ENCODE results near the gene TAMALIN.
A peak's percentile ranks its signal among the peaks of the same experiment; 100 is the strongest.

The TAMALIN gene

DNA sequence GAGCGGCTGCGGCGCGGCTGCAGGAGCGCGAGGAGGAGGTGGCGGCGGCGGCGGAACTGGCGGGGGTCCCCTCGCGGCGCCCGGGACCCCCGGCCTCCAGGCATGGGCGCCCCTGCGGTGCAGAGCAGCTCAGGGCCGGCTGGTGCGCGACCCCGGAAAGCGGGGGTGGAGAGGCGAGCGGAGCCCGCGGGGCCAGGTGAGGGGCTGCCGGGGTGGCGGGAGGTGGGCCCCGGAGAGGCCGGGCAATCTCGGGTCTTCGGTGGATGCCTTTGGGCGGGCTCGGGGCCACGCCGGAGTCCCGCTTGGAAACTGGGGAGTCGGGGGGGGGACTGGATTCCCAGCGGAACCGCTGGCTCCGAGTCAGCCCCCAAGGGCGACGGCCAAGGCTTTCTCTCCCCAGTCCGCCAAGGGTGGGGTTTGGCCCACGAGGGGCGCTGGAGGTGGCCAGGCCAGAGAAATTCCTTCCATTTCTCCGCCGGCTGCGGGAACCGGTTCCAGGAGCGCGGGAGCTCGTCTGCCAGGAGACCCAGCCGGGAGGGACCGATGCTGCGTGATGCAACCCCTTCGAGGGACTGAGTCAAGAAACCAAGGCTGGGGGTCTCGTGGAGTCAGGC is 30.6 kb downstream of the TAMALIN start:
- no peak for DNase-seq (ENCODE audit: low spot score)

DNA sequence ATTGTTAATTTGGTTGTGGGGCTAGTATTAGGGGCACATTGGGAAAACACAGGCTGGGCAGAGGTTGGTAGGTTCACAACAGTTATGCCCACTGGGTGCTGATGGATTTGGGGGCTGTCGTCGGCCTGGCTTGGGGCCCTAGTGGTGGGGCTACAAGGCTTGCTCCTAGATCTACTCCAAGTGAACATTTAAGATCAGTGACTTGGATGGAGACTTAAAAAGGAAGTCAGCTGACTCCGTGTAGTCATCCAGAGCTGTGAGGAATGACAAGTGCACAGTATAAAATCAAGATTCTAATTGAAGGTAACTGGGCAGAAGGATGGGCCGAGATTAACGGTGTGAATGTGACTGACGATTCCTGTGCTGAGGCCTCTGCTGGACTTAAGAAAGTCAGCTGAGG is 31.7 kb downstream of the TAMALIN start:
- no peak for DNase-seq (ENCODE audit: low spot score)

DNA sequence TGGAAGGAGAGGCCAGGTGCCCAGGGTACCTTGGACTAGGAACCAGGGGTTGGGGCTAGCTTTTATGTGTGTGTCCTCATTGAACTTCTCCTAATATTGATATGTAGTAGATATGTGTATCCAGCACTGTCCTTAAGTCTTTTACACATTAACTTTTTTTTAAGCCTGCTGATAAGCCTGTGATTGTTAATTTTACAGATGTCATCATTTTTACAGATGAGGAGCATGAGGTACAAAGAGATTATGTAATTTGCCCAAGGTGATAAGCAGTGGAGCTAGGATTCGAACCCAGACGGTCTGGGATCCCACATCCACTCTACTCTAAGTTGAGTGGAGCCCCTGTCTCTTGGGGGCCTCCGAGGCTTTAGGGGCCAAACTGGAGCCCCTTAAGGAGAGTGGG is 34.3 kb downstream of the TAMALIN start:
- DNase-seq (ENCODE audit: low spot score), result no peak

GRCh38 chr12:52041695-52042123 is 35.0 kb downstream of the TAMALIN start:
- DNase-seq (ENCODE audit: low spot score), result no peak

DNA sequence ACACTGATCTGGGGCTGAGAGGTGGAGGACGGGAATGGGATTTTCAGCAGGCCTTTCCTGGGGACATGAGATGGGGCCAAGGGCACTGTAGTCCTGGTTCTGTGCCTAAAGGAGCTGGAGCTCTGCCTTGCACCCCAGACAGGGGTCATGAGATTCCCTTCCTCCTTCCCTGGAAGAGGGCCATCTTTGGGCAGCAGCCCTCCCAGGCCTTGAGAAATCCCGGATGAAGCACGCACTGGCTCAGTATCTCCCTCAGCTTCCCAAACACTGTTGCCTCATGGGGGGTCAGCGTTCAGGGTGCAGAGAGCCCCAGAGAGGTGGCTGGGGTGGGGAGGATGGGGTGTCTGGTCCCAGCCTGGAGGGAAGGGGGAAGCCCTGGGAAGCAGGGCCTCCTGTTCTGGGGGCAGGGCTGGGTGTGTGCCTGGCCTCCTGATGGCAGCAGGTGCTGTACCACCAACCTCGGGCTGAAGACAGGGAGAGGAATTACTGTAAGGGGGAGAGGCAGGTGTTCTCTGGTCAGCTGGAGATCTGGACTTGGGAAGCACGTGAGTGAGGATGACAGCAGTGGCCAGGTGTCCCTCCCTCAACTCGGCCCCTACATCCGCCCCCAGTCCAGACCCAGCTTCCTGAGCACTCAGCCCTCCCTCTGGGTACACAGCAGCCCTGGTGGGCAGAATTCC is 36.1 kb downstream of the TAMALIN start:
- no peak for DNase-seq (ENCODE audit: low spot score)

- DNase-seq (ENCODE audit: low spot score), result no peak
Observed at GRCh38 chr12:52043386-52044212, 36.9 kb downstream of the TAMALIN start.

- peak; percentile 79 for DNase-seq (ENCODE audit: low spot score)
Observed at GRCh38 chr12:52044292-52044983, 37.7 kb downstream of the TAMALIN start.

DNA sequence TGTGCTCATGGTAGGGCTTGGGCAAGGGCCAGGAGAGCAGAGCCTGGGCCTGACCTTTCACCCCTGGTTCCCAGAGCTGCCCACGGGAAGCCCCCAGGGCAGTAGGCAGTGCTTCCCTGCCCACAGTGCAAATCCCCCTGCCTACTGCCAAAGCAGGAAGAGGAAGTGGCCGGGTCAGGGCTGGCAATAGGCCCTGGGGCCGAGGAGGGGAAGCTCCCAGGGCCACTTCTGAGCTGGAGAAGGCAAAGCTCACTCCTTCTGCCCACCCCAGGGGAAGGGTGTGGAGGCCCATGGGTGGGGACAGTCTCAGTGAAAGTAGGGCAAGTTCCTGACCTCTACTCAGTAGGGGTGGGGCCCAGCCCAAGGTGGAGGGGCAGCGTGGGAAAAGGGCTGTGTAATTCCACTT is 39.1 kb downstream of the TAMALIN start:
- DNase-seq (ENCODE audit: low spot score), result no peak

DNA sequence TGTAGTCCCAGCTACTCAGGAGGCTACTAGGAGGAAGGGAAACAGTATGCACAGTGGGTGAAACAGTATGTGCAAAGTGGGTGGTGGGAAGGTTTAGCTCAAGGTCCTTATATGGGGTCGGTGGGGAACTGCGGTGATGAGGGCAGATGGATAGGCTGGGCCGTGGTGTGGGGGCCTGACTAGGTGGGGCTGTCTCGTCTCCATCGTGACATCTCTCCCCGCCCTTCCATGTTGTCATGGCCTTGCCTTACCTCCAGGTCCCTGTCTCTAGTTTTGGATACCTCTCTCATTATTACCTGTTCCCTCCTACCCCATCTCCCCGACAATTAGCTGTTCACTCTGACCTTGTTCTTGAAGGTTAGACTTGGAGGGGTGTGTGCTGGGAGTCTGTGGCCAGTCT is 40.1 kb downstream of the TAMALIN start:
- no peak for DNase-seq (ENCODE audit: low spot score)

GRCh38 chr12:52049286-52049685 is 42.5 kb downstream of the TAMALIN start:
- DNase-seq (ENCODE audit: low spot score), result no peak

DNA sequence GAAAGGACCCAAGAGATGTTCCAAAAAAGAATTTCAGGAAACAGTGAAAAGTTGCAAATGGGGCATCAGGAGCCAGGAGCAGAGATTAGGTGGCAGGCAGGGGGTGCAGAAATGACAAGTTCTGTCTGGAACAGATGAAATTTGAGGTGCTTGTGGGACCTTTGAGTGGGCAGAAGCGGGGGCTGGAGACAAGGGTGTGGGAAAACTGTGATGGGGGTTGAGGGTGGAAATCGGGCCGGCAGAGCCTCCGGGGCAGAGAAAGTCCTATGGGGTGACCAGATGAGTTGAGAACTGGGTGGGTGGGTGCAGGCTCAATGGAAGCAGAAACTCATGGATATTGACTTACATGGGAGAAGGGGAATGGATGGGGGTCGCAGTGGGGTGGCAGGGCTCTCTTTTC is 42.9 kb downstream of the TAMALIN start:
- DNase-seq (ENCODE audit: low spot score), result no peak

DNA sequence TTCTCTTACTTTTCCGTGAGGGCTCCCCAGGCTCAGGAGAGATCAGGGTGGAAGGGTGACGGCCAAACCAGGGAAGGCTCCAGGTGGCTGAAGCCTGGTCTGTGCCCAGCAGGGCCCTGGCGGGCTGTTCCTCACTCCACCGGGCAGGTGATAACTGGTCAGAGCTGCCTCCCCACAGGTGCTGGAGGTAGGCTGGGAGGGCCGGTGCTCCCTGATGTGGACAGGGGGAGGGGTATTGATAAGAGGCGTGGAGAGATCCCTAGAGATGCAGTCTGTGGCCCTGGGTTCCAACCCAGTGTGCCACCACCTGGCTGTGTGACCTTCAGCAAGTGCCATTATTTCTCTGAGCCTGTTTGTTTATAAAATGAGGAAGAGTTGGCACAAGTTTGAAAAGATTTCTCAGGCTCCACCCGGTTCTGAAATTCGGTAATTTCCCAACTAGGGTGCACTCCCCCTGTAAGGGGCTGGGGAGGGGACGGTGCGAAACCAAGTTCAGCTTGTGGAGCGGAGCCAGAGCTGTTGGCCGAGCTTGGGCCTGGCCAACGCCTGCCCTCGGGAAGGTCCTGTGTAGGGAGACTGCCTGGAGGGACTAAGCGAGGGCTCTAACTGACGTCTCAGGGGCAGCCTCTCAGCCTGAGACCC is 43.5 kb downstream of the TAMALIN start:
- DNase-seq (ENCODE audit: low spot score), result no peak

- peak; percentile 87 for DNase-seq (ENCODE audit: low spot score)
Observed at GRCh38 chr12:52050758-52051541, 44.2 kb downstream of the TAMALIN start, which contains the start of gene NR4A1. TSS of gene NR4A1 (plus strand) at chr12:52051442. CDS start at chr12:52054329, 2,887 bp downstream.

- no peak for DNase-seq (ENCODE audit: low spot score)
Observed at GRCh38 chr12:52052468-52053186, 45.9 kb downstream of the TAMALIN start.

DNA sequence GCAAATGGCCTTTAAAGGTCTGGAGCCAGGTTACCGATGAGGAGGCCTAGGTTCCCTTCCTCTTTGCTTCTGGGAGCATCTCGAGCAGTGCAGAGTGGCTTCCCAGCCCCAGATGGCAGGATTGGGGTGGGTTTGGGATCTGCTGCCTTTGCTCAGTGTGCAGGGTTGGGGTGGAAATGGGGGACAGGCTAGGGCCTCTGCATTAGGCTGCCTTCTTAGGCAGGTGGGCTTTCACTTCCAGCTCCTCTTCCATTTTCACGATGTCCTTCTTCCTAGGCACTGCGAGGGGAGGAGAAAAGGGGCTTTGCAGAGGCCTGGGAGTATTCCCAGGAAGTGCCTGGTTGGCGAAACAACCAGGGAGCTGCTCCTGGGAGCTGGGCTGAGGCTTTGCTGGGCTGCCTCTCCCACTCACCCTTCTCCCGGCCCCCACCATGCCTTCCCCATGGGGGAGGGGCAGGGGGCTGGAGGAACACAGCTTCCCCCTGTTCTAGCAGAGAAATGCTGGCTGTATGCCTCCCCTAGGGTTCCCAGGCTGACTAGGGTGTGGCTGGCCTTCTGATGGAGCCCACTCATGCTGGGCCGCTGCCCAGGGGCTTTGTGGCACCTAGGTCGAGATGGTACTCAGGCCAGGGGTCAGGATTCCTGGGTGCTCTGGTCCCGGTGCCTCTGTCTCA is 46.9 kb downstream of the TAMALIN start:
- DNase-seq (ENCODE audit: low spot score), result no peak

DNA sequence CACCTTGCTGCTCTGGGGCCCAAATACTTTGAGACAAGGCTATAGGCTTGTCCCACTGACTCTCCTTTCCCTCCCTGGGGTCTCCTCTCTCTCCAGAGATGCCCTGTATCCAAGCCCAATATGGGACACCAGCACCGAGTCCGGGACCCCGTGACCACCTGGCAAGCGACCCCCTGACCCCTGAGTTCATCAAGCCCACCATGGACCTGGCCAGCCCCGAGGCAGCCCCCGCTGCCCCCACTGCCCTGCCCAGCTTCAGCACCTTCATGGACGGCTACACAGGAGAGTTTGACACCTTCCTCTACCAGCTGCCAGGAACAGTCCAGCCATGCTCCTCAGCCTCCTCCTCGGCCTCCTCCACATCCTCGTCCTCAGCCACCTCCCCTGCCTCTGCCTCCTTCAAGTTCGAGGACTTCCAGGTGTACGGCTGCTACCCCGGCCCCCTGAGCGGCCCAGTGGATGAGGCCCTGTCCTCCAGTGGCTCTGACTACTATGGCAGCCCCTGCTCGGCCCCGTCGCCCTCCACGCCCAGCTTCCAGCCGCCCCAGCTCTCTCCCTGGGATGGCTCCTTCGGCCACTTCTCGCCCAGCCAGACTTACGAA is 47.6 kb downstream of the TAMALIN start:
- no peak for DNase-seq (ENCODE audit: low spot score)

DNA sequence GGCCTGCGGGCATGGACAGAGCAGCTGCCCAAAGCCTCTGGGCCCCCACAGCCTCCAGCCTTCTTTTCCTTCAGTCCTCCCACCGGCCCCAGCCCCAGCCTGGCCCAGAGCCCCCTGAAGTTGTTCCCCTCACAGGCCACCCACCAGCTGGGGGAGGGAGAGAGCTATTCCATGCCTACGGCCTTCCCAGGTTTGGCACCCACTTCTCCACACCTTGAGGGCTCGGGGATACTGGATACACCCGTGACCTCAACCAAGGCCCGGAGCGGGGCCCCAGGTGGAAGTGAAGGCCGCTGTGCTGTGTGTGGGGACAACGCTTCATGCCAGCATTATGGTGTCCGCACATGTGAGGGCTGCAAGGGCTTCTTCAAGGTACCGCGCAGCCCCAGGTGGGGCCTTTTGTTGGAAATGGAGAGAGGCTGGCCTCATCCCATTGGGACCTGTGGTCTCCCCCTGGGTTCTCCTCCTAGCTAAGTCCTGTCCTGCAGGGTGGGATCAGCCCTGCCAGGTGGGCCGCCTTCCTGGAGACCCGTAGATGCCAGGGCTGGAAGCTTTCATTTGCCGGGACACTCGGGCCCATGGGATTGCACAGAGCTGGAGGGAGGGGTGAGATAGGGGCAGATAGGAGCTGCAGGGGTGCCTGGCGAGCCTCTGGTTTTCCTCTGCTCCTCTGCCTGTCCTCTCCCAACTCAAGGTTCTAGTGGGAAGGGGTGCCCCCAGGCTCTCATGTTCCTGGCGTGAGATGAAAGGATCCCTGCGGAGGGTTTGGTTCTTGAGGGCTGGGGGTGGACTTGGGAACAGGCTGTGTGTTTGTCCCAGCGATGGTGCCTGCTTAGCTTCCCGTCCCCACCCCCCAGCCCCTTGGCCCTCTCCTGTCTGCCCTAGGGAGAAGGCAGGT is 48.3 kb downstream of the TAMALIN start:
- DNase-seq (ENCODE audit: low spot score), result no peak

Data from globus pallidus (tissue), 1 donor.